Endothelial cell of umbilical vein (primary cell): ENCODE data around the gene GFER. TPM values are rescaled to one million over a fixed set of nuclear protein-coding genes. Genes with fewer than 3 reads are reported as not detected.
"Not testable (repeated sequence)": the region's sequence is repeated elsewhere in the genome, so short reads cannot be mapped to it uniquely, and the experiment has no call there.

Source experiments
- BruUV-seq: library from RNA; stranded (reverse); fragments of 400-500 nt; replicated peaks from 2 replicates; lab custom pipeline; 2021; lab: Mats Ljungman, UMichigan
- CTCF ChIA-PET: fragments of 300-600, 350-600 bp; sonication (Branson Sonifier 250); formaldehyde crosslinking; loops from one replicate; lab custom pipeline; 2021; ENCODE audit warnings: antibody characterized with exemption, inconsistent platforms; lab: Charles Lee
- POLR2A ChIA-PET: fragments of 300-600, 350-600 bp; sonication (Branson Sonifier 250); formaldehyde crosslinking; loops from one replicate; lab custom pipeline; 2021; ENCODE audit warnings: antibody characterized with exemption, inconsistent platforms; lab: Charles Lee
- DNase-seq: peaks from one replicate; pipeline ENCODE4 v3.0.0-alpha.2; 2011; ENCODE audit warnings: low read depth, low spot score
- FAIRE-seq: peaks from 2 replicates; lab custom pipeline; 2011; peaks lifted over from hg19 to GRCh38; lab: Jason Lieb, UNC
- H2AFZ ChIP-seq: 2 replicates; pipeline ENCODE4 v1.6.0; 2012; ENCODE audit warnings: low read depth, low read length, control low read depth, inconsistent platforms
- H3K27ac ChIP-seq: 2 replicates; pipeline ENCODE4 v1.5.1; 2011; ENCODE audit warnings: low read depth, mild to moderate bottlenecking, control low read depth, low read length, moderate library complexity; ENCODE audit not compliant: insufficient read depth
- H3K27me3 ChIP-seq, 2 experiments: 2 replicates each; pipeline versions ENCODE4 v1.6.0 to v1.6.1; 2011; ENCODE audit warnings: low read length in 2 of 2, mixed read lengths in 1 of 2; ENCODE audit not compliant: control insufficient read depth in 2 of 2, insufficient read depth in 2 of 2
- H3K36me3 ChIP-seq, 2 experiments: 2 replicates in 1 of 2; 3 replicates in 1 of 2; pipeline ENCODE4 v1.5.1; 2011; ENCODE audit warnings: low read length in 2 of 2, mild to moderate bottlenecking in 1 of 2, moderate library complexity in 1 of 2; ENCODE audit not compliant: control insufficient read depth in 2 of 2, insufficient read depth in 2 of 2; ENCODE audit errors: extremely low read depth in 1 of 2
- H3K4me1 ChIP-seq: 3 replicates; pipeline ENCODE4 v1.5.1; 2011; ENCODE audit warnings: mild to moderate bottlenecking, low read length; ENCODE audit not compliant: control insufficient read depth, insufficient read depth; ENCODE audit errors: extremely low read depth
- H3K4me2 ChIP-seq: 2 replicates; pipeline ENCODE4 v1.6.1; 2011; ENCODE audit warnings: low read length, control low read depth, mixed read lengths; ENCODE audit not compliant: insufficient read depth
- H3K4me3 ChIP-seq, 3 experiments: fragments of 200-600 bp in 1 of 3; sonication (generic), shearing (Covaris generic) in 1 of 3; replicated peaks in 1 of 3; 2 replicates each; pipeline ENCODE4 v1.5.1; 2011 to 2016; ENCODE audit warnings: control low read depth in 3 of 3, low read length in 3 of 3, mild to moderate bottlenecking in 2 of 3, inconsistent platforms in 1 of 3, low read depth in 1 of 3, moderate library complexity in 1 of 3; ENCODE audit not compliant: insufficient read depth in 1 of 3
- H3K79me2 ChIP-seq: 2 replicates; pipeline ENCODE4 v1.6.0; 2012; ENCODE audit warnings: low read length, inconsistent platforms; ENCODE audit not compliant: control insufficient read depth, insufficient read depth
- H3K9ac ChIP-seq: replicated peaks from 2 replicates; pipeline ENCODE3; 2011; ENCODE audit warnings: low read length, control low read depth; ENCODE audit not compliant: insufficient read depth; ENCODE audit errors: extremely low read depth
- H3K9me1 ChIP-seq: replicated peaks from 3 replicates; pipeline ENCODE4 v1.6.0; 2011; ENCODE audit warnings: mild to moderate bottlenecking, low read length; ENCODE audit not compliant: control insufficient read depth, insufficient read depth; ENCODE audit errors: extremely low read depth
- H3K9me3 ChIP-seq: replicated peaks from 2 replicates; pipeline ENCODE4 v1.5.1; 2012; ENCODE audit warnings: low read length, inconsistent platforms; ENCODE audit not compliant: control insufficient read depth, insufficient read depth
- H4K20me1 ChIP-seq: replicated peaks from 2 replicates; pipeline ENCODE3; 2011; ENCODE audit warnings: mild to moderate bottlenecking, low read length; ENCODE audit not compliant: control insufficient read depth, insufficient read depth; ENCODE audit errors: extremely low read depth
- EZH2 ChIP-seq: IDR thresholded peaks from 2 replicates; pipeline ENCODE4 v1.6.1; 2012; ENCODE audit warnings: borderline replicate concordance, low read depth, mild to moderate bottlenecking, moderate library complexity, low read length, inconsistent platforms; ENCODE audit not compliant: severe bottlenecking
- FOS ChIP-seq: IDR thresholded peaks from 2 replicates; pipeline ENCODE4 v1.6.1; 2011; ENCODE audit warnings: mild to moderate bottlenecking, low read length, moderate library complexity, borderline replicate concordance; ENCODE audit not compliant: insufficient read depth
- GATA2 ChIP-seq: IDR thresholded peaks from 2 replicates; pipeline ENCODE4 v1.7.0; 2011; ENCODE audit warnings: low read depth, mild to moderate bottlenecking, moderate library complexity, mixed read lengths, low read length; ENCODE audit not compliant: insufficient read length, insufficient read depth
- JUN ChIP-seq: IDR thresholded peaks from 2 replicates; pipeline ENCODE4 v1.6.1; 2011; ENCODE audit warnings: borderline replicate concordance, low read depth; ENCODE audit not compliant: insufficient read length, insufficient read depth
- MYC ChIP-seq: IDR thresholded peaks from one replicate; pipeline ENCODE4 v1.6.1; 2011; ENCODE audit warnings: mild to moderate bottlenecking, low read depth, low read length
- POLR2A ChIP-seq: IDR thresholded peaks from 2 replicates; pipeline ENCODE4 v1.6.1; 2012; ENCODE audit warnings: low read depth, mild to moderate bottlenecking, control low read depth, low read length
- POLR2AphosphoS5 ChIP-seq: IDR thresholded peaks from 2 replicates; pipeline ENCODE4 v1.6.1; 2012; ENCODE audit warnings: low read depth, mild to moderate bottlenecking, control low read depth, low read length, moderate library complexity; ENCODE audit not compliant: insufficient read depth
- dilution Hi-C: fragments of 300-500 bp; cut with MboI; formaldehyde crosslinking; loops from one replicate; pipeline ENCODE4 v1.15.0; 2019; ENCODE audit warnings: low sequenced_read_pairs; ENCODE audit not compliant: extremely low pct_ligation_motif_present
- intact Hi-C: fragments of 100-400 bp; cut with micrococcal nuclease; formaldehyde crosslinking; loops from one replicate; pipeline ENCODE4 v1.10.0; 2022
- polyA plus RNA-seq, 4 experiments: library from polyadenylated mRNA; depleted of rRNA in 3 of 4; stranded (reverse) in 3 of 4; unstranded in 1 of 4; fragments of >200 nt; gene quantifications; 2 replicates each; pipeline versions ENCODE4 v1.2.1 to v1.2.3, GENCODE V29; 2011 to 2012; ENCODE audit warnings: missing spikeins in 1 of 4
- total RNA-seq: library from RNA; stranded (reverse); gene quantifications from 2 replicates; pipeline ENCODE4 v1.2.3, GENCODE V29; 2021
- TF ChIP-seq, protein P1 (sequence below), 2 donors: IDR thresholded peaks; 1 replicate in 1 of 2; 2 replicates in 1 of 2; pipeline ENCODE4 v1.5.1; 2011; ENCODE audit warnings: low read length in 2 of 2, mild to moderate bottlenecking in 2 of 2, moderate library complexity in 2 of 2, control low read depth in 1 of 2, inconsistent platforms in 1 of 2, low read depth in 1 of 2; ENCODE audit not compliant: insufficient read depth in 1 of 2; ENCODE audit errors: extremely low read depth in 1 of 2

Gene GFER
- total and polyA plus RNA-seq, 2 donors (not counting 3 experiments of a cell fraction or from before 2014, with no cell fraction given), result 13.7 to 29.9 TPM

- H3K27me3 ChIP-seq, H3K9me1 ChIP-seq, DNase-seq, H4K20me1 ChIP-seq, POLR2A ChIA-PET, H2AFZ ChIP-seq, FAIRE-seq, dilution Hi-C loops, H3K27ac ChIP-seq, H3K9me3 ChIP-seq, intact Hi-C loops: not testable (repeated sequence)
- CTCF ChIA-PET, result interaction anchor here (2.2 kb wide), 1 partner anchor 178 kb away, joined by 9 read pairs; no protein-coding TSS in a partner anchor
- Histone ChIP-seq H3K4me1 (peaks cover 27% of the 10 kb centered on the region), H3K9ac (peak overlapping the region; percentile 92), H3K36me3 (peaks cover 8 to 17% of the 10 kb centered on the region in 2 experiments), H3K79me2 (peaks cover 50% of the 10 kb centered on the region), H3K4me2 (peak overlapping the region; percentile 95), H3K4me3 (peak overlapping the region in 2 of 3 experiments; percentile 89 to 95)
- TSS peak; percentile 48 for BruUV-seq
These were observed 21.5 kb upstream of the GFER start for GRCh38 chr16:1962161-1963153.

- Histone ChIP-seq H3K4me2 (peak overlapping the region; percentile 95), H3K4me1 (peaks cover 27% of the 10 kb centered on the region), H3K27ac (peak overlapping the region; percentile 65), H4K20me1 (no peaks in the 10 kb centered on the region), H3K9me3 (no peaks in the 10 kb centered on the region), H3K9me1 (no peaks in the 10 kb centered on the region), H3K36me3 (peaks cover 8 to 17% of the 10 kb centered on the region in 2 experiments), H2AFZ (no peak overlapping the region), H3K79me2 (peaks cover 50% of the 10 kb centered on the region), H3K4me3 (peak overlapping the region; percentile 85 to 95 (median 89)), H3K27me3 (no peaks in the 10 kb centered on the region), H3K9ac (peak overlapping the region; percentile 92)
- intact Hi-C loops, result loop anchor here (2.0 kb wide), 1 partner anchor 45 kb away; the partner anchor contains the start of gene ZNF598
- DNase-seq, result peak; percentile 39
- TF ChIP-seq GATA2 (no peak), EZH2 (no peak), POLR2AphosphoS5 (peak; percentile 11), JUN (no peak), MYC (no peak), FOS (no peak), POLR2A (peak; percentile 4)
- TF ChIP-seq, protein P1, sequence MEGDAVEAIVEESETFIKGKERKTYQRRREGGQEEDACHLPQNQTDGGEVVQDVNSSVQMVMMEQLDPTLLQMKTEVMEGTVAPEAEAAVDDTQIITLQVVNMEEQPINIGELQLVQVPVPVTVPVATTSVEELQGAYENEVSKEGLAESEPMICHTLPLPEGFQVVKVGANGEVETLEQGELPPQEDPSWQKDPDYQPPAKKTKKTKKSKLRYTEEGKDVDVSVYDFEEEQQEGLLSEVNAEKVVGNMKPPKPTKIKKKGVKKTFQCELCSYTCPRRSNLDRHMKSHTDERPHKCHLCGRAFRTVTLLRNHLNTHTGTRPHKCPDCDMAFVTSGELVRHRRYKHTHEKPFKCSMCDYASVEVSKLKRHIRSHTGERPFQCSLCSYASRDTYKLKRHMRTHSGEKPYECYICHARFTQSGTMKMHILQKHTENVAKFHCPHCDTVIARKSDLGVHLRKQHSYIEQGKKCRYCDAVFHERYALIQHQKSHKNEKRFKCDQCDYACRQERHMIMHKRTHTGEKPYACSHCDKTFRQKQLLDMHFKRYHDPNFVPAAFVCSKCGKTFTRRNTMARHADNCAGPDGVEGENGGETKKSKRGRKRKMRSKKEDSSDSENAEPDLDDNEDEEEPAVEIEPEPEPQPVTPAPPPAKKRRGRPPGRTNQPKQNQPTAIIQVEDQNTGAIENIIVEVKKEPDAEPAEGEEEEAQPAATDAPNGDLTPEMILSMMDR (IDR thresholded peaks at IDR 0.05; ENCODE audit: extremely low read depth in 1 of 2, insufficient read depth in 1 of 2, low read depth in 1 of 2, low read length in 2 of 2), result peak; percentile 14 to 49
- POLR2A ChIA-PET, result interaction anchor here (0.6 to 1.4 kb wide), 10 partner anchors 8 to 543 kb away, joined by 3 to 11 read pairs (median 4); partner anchors contain the start of genes MSRB1, NUBP2, SPSB3 and TBL3
- peak; percentile 44 for FAIRE-seq
- BruUV-seq, result no TSS peak
- CTCF ChIA-PET, result interaction anchor here (0.9 to 1.6 kb wide), 3 partner anchors 11 to 177 kb away, joined by 3 to 7 read pairs (median 3); no protein-coding TSS in a partner anchor
- dilution Hi-C loops, result no loop called here
These were observed 20.0 kb upstream of the GFER start for GRCh38 chr16:1963806-1964505.
